ENCODE measurements around the gene FLRT1.

Gene FLRT1

GRCh38 chr11:64052436-64052835 lies 16.7 kb downstream of the FLRT1 start:
- DNase-seq (ENCODE audit: low read depth in 1 of 2, low spot score in 1 of 2) = no peak
- TF ChIP-seq REST (IDR thresholded peaks at IDR 0.05; ENCODE audit: insufficient replicate concordance, low read depth) (no peak), SPI1 (IDR thresholded peaks at IDR 0.05; ENCODE audit: borderline replicate concordance, low read depth) (0 out of 2 replicates have a peak, but pooled peaks have one; percentile 4)
- no peak overlapping the region for H3K4me3 ChIP-seq (replicated peaks; ENCODE audit: insufficient read depth, low read length)
- H3K27me3 ChIP-seq (ENCODE audit: insufficient read depth, poor library complexity, severe bottlenecking) = no peaks in the 10 kb centered on the region
- no peak overlapping the region for H3K27ac ChIP-seq (replicated peaks)

GRCh38 chr11:64052938-64053622 lies 17.3 kb downstream of the FLRT1 start:
- Histone ChIP-seq H3K27me3 (ENCODE audit: insufficient read depth, poor library complexity, severe bottlenecking) (no peaks in the 10 kb centered on the region), H3K27ac (replicated peaks) (no peak overlapping the region), H3K4me3 (replicated peaks; ENCODE audit: insufficient read depth, low read length) (no peak overlapping the region)
- TF ChIP-seq SPI1 (IDR thresholded peaks at IDR 0.05; ENCODE audit: borderline replicate concordance, low read depth) (no peak), CTCF (IDR thresholded peaks at IDR 0.05; ENCODE audit: insufficient read depth, low read length) (no peak), POLR2AphosphoS5 (IDR thresholded peaks at IDR 0.05; ENCODE audit: low read depth) (no peak), REST (IDR thresholded peaks at IDR 0.05; ENCODE audit: insufficient replicate concordance, low read depth) (no peak), GABPA (IDR thresholded peaks at IDR 0.05; ENCODE audit: low read depth) (no peak)
- DNase-seq (ENCODE audit: low read depth in 1 of 2, low spot score in 1 of 2) = no peak

DNA sequence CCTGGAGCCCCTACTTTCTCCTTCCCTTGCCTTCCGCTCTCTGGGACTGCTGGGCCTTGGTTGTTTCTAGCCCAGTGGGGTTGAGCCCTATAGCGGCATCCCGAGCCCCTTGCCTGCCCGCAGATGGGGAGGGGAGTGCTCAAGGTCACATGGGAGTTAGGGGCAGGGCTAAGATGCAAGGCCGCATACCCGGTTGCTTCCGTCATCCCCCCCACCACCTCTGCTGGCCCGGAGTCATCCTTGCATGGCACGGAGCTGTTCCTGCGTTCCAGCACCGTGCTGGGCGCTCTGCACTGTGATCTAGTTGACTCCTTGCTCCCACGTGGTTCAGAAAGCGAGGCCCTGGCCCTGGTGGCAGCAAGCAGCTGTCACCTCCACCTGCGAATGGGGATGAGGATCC lies 18.0 kb downstream of the FLRT1 start:
- no peaks in the 10 kb centered on the region for H3K27me3 ChIP-seq (ENCODE audit: insufficient read depth, poor library complexity, severe bottlenecking)
- no peak for TF ChIP-seq POLR2AphosphoS5 (IDR thresholded peaks at IDR 0.05; ENCODE audit: low read depth)
- H3K4me3 ChIP-seq (replicated peaks; ENCODE audit: insufficient read depth, low read length) = no peak overlapping the region
- no peak overlapping the region for H3K27ac ChIP-seq (replicated peaks)
- no peak for DNase-seq (ENCODE audit: low read depth in 1 of 2, low spot score in 1 of 2)

DNA sequence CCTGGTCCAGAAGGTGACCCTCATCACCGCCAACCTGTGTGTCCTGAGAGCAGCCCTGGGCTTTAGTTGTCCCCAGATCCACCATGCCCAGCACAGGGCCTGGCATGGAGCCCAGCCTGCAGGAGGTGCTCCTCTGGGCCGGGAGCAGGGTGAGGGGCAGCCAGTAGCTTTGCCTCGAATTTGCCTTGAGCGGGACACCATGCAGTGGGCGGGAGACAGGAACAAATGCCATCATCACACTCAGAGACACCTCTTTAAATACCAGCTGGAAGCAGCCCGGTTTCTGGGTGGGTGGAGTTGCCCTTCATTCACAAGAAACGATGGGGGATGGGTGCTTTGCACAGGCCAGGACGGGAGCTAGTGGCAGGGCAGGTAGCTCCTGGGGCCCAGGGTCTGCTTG lies 19.3 kb downstream of the FLRT1 start:
- DNase-seq (ENCODE audit: low read depth in 1 of 2, low spot score in 1 of 2) = no peak

More for the DNA sequence above, 19.3 kb downstream of the FLRT1 start:
- no peak overlapping the region for H3K4me3 ChIP-seq (replicated peaks; ENCODE audit: insufficient read depth, low read length)
- no peak for TF ChIP-seq SPI1 (IDR thresholded peaks at IDR 0.05; ENCODE audit: borderline replicate concordance, low read depth)
- TF ChIP-seq POLR2AphosphoS5 (IDR thresholded peaks at IDR 0.05; ENCODE audit: low read depth) = no peak
- TF ChIP-seq CTCF (IDR thresholded peaks at IDR 0.05; ENCODE audit: insufficient read depth, low read length) = no peak
- no peak for TF ChIP-seq GABPA (IDR thresholded peaks at IDR 0.05; ENCODE audit: low read depth)
- no peak for TF ChIP-seq REST (IDR thresholded peaks at IDR 0.05; ENCODE audit: insufficient replicate concordance, low read depth)
- H3K27me3 ChIP-seq (ENCODE audit: insufficient read depth, poor library complexity, severe bottlenecking) = no peaks in the 10 kb centered on the region
- H3K27ac ChIP-seq (replicated peaks) = no peak overlapping the region
